Vagina (tissue), 2 donors: Measurements from ENCODE around the gene HOXD13. TPM values are rescaled to one million over a fixed set of nuclear protein-coding genes. Genes with fewer than 3 reads are reported as not detected.

Experiments used
- DNase-seq, 2 donors: peaks; one replicate each; pipeline ENCODE4 v3.0.0-alpha.2; 2017; ENCODE audit errors: extremely low spot score in 2 of 2
- H3K27ac ChIP-seq: fragments of 200-600 bp; sonication (generic); one replicate; pipeline ENCODE4 v1.5.1; 2019
- H3K27me3 ChIP-seq: fragments of 200-600 bp; sonication (generic); one replicate; pipeline ENCODE4 v1.5.1; 2019
- H3K36me3 ChIP-seq, 2 donors: fragments of 200-600 bp; sonication (generic); one replicate each; pipeline ENCODE4 v1.5.1; 2017 to 2019
- H3K4me1 ChIP-seq: fragments of 200-600 bp; sonication (generic); one replicate; pipeline ENCODE4 v1.5.1; 2019
- H3K4me3 ChIP-seq, 2 donors: fragments of 200-600 bp; sonication (generic); 1 replicate in 1 of 2; 2 replicates in 1 of 2; pipeline ENCODE4 v1.5.1; 2016 to 2019
- H3K9me3 ChIP-seq: fragments of 200-600 bp; sonication (generic); one replicate; pipeline ENCODE4 v1.5.1; 2019
- POLR2A ChIP-seq, 2 donors: fragments of 450-650 bp; IDR thresholded peaks; one replicate each; pipeline ENCODE4 v1.6.1; 2017; ENCODE audit warnings: antibody characterized with exemption in 2 of 2, mild to moderate bottlenecking in 2 of 2, moderate library complexity in 2 of 2
- POLR2AphosphoS5 ChIP-seq, 2 donors: sonication (generic); formaldehyde crosslinking; IDR thresholded peaks; one replicate each; pipeline ENCODE4 v1.9.0; 2017; ENCODE audit warnings: antibody characterized with exemption in 2 of 2, mild to moderate bottlenecking in 2 of 2, low read depth in 1 of 2; ENCODE audit not compliant: insufficient read depth in 1 of 2
- intact Hi-C: fragments of 100-400 bp; cut with DNase I; formaldehyde crosslinking; loops from one replicate; pipeline ENCODE4 v1.15.1; 2023
- total RNA-seq: library from RNA; depleted of rRNA; stranded (reverse); fragments of >200 nt; gene quantifications from one replicate; pipeline ENCODE4 v1.2.3, GENCODE V29; 2016
- TF ChIP-seq, protein P1 (sequence below), 3 experiments: fragments of 450-650 bp in 2 of 3; fragments of 200-600 bp in 1 of 3; sonication (generic) in 1 of 3; IDR thresholded peaks; one replicate each; pipeline ENCODE4 v1.5.1; 2017 to 2019; ENCODE audit warnings: antibody characterized with exemption in 3 of 3, mild to moderate bottlenecking in 2 of 3, moderate library complexity in 2 of 3

HOXD13 gene
- total RNA-seq, 1 donor from 2014 or later = 15.7 TPM

DNA sequence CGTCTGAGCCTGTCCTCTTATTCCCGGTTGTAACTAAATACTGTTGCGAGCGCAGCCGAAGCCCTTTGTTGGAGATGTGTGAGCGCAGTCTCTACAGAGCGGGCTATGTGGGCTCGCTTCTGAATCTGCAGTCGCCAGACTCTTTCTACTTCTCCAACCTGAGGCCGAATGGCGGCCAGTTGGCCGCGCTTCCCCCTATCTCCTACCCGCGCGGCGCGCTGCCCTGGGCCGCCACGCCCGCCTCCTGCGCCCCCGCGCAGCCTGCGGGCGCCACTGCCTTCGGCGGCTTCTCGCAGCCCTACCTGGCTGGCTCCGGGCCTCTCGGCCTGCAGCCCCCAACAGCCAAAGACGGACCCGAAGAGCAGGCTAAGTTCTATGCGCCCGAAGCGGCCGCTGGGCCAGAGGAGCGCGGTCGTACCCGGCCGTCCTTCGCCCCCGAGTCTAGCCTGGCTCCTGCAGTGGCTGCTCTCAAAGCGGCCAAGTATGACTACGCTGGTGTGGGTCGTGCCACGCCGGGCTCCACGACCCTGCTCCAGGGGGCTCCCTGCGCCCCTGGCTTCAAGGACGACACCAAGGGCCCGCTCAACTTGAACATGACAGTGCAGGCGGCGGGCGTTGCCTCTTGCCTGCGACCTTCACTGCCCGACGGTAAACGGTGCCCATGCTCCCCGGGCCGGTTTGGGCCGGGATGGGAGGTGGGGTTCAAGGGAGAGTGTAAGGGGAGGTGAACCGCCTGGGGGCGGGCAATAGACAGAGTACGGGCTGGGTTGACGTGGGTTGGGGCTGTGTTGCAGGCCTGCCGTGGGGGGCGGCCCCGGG is 7.4 kb downstream of the HOXD13 start, which contains the start of gene HOXD12:
HOXD12 (plus strand) TSS at position 68 of the 819 bp plus-strand sequence; CDS start at position 75, 7 bp downstream.
- no peak for TF ChIP-seq POLR2A (IDR thresholded peaks at IDR 0.05)
- TF ChIP-seq POLR2AphosphoS5 (IDR thresholded peaks at IDR 0.05; ENCODE audit: insufficient read depth in 1 of 2, low read depth in 1 of 2) = peak in 1 of 2 donors; percentile 71
- peak within 1 kb of the TSS; percentile 91 for H3K27ac ChIP-seq
- peaks cover 60% of the 10 kb centered on the region for H3K4me1 ChIP-seq
- no peak for DNase-seq
- H3K36me3 ChIP-seq = no peaks in the 10 kb centered on the region
- intact Hi-C loops = no loop called here
- peak within 1 kb of the TSS; percentile 48 to 54 for H3K4me3 ChIP-seq
- no peaks in the 10 kb centered on the region for H3K9me3 ChIP-seq
- H3K27me3 ChIP-seq = no peaks in the 10 kb centered on the region

- peaks cover 63% of the 10 kb centered on the region for H3K4me1 ChIP-seq
- no peaks in the 10 kb centered on the region for H3K36me3 ChIP-seq
- DNase-seq = no peak
- peak overlapping the region; percentile 48 to 54 for H3K4me3 ChIP-seq
- no peaks in the 10 kb centered on the region for H3K27me3 ChIP-seq
- peak in 1 of 2 donors; percentile 61 for TF ChIP-seq POLR2AphosphoS5 (IDR thresholded peaks at IDR 0.05; ENCODE audit: insufficient read depth in 1 of 2, low read depth in 1 of 2)
- TF ChIP-seq POLR2A (IDR thresholded peaks at IDR 0.05) = no peak
- H3K27ac ChIP-seq = peak overlapping the region; percentile 91
- H3K9me3 ChIP-seq = no peaks in the 10 kb centered on the region
- intact Hi-C loops = no loop called here
Observed at GRCh38 chr2:176100547-176101140, 8.1 kb downstream of the HOXD13 start.

- no peak for DNase-seq
- Histone ChIP-seq H3K27ac (peak overlapping the region; percentile 91), H3K4me3 (no peak overlapping the region), H3K9me3 (no peaks in the 10 kb centered on the region), H3K27me3 (no peaks in the 10 kb centered on the region), H3K36me3 (no peaks in the 10 kb centered on the region), H3K4me1 (peaks cover 65% of the 10 kb centered on the region)
- intact Hi-C loops = no loop called here
- TF ChIP-seq POLR2AphosphoS5 (IDR thresholded peaks at IDR 0.05; ENCODE audit: insufficient read depth in 1 of 2, low read depth in 1 of 2) (no peak), POLR2A (IDR thresholded peaks at IDR 0.05) (no peak)
- TF ChIP-seq, protein P1, sequence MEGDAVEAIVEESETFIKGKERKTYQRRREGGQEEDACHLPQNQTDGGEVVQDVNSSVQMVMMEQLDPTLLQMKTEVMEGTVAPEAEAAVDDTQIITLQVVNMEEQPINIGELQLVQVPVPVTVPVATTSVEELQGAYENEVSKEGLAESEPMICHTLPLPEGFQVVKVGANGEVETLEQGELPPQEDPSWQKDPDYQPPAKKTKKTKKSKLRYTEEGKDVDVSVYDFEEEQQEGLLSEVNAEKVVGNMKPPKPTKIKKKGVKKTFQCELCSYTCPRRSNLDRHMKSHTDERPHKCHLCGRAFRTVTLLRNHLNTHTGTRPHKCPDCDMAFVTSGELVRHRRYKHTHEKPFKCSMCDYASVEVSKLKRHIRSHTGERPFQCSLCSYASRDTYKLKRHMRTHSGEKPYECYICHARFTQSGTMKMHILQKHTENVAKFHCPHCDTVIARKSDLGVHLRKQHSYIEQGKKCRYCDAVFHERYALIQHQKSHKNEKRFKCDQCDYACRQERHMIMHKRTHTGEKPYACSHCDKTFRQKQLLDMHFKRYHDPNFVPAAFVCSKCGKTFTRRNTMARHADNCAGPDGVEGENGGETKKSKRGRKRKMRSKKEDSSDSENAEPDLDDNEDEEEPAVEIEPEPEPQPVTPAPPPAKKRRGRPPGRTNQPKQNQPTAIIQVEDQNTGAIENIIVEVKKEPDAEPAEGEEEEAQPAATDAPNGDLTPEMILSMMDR (IDR thresholded peaks at IDR 0.05) = no peak
Observed at GRCh38 chr2:176101216-176101830, 8.8 kb downstream of the HOXD13 start.

DNA sequence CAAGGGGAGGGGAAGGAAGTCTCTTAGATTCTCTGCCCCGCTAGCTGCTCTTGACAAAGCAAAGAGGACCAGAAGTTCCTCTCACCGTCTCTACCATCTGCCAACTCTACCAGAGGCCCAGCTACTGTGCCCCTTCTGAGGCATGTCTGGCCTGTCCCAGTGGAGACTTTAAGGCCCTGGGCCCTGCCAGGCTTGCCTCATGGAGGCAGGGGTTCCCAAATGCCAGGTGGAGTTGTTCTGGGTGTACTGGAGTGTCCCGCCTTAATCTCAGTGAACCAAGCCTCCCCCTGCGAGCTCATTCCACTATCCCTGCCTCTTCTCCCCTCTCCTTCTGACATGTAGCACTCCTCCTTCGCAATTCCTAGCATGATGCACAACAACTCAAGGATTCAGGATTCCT is 9.3 kb downstream of the HOXD13 start:
- no peaks in the 10 kb centered on the region for H3K9me3 ChIP-seq
- H3K4me1 ChIP-seq = peaks cover 68% of the 10 kb centered on the region
- H3K27ac ChIP-seq = peak overlapping the region; percentile 5
- intact Hi-C loops = no loop called here
- H3K27me3 ChIP-seq = no peaks in the 10 kb centered on the region
- no peak for DNase-seq
- TF ChIP-seq POLR2A (IDR thresholded peaks at IDR 0.05) = no peak
- TF ChIP-seq, protein P1 (IDR thresholded peaks at IDR 0.05) = no peak
- no peak for TF ChIP-seq POLR2AphosphoS5 (IDR thresholded peaks at IDR 0.05; ENCODE audit: insufficient read depth in 1 of 2, low read depth in 1 of 2)
- H3K36me3 ChIP-seq = no peaks in the 10 kb centered on the region
- H3K4me3 ChIP-seq = no peak overlapping the region

- Histone ChIP-seq H3K4me1 (peaks cover 63% of the 10 kb centered on the region), H3K4me3 (no peak overlapping the region), H3K27me3 (no peaks in the 10 kb centered on the region), H3K27ac (peak overlapping the region; percentile 82), H3K9me3 (no peaks in the 10 kb centered on the region), H3K36me3 (no peaks in the 10 kb centered on the region)
- intact Hi-C loops = no loop called here
- no peak for TF ChIP-seq POLR2A (IDR thresholded peaks at IDR 0.05)
- TF ChIP-seq, protein P1 (IDR thresholded peaks at IDR 0.05) = no peak
- TF ChIP-seq POLR2AphosphoS5 (IDR thresholded peaks at IDR 0.05; ENCODE audit: insufficient read depth in 1 of 2, low read depth in 1 of 2) = no peak
- DNase-seq = no peak
Observed at GRCh38 chr2:176102309-176102866, 9.9 kb downstream of the HOXD13 start.
